Left lobe of liver (tissue), 2 donors: ENCODE measurements around the gene NEDD4L. TPM values are rescaled to one million over a fixed set of nuclear protein-coding genes. Genes with fewer than 3 reads are reported as not detected.
A peak's percentile ranks its signal among the peaks of the same experiment; 100 is the strongest.

ENCODE experiments used
- ATAC-seq: fragments of 200-7000 bp; cut with Tn5 transposase; one replicate; pipeline ENCODE4 v1.9.1; 2020; ENCODE audit warnings: mild to moderate bottlenecking, moderate library complexity
- DNase-seq: peaks from one replicate; pipeline ENCODE4 v3.0.0-alpha.2; 2020; ENCODE audit warnings: low spot score
- total RNA-seq: library from RNA; stranded (reverse); gene quantifications from one replicate; pipeline ENCODE4 v1.2.1, GENCODE V29; 2021
- donor health status: DM: no; HTN: no; CAD: no; lungs with moderate emphysema.
- donor health status: DM: no; HTN: yes; CAD: no.

NEDD4L gene
- total RNA-seq, 1 donor from 2014 or later = 22.3 TPM

DNA sequence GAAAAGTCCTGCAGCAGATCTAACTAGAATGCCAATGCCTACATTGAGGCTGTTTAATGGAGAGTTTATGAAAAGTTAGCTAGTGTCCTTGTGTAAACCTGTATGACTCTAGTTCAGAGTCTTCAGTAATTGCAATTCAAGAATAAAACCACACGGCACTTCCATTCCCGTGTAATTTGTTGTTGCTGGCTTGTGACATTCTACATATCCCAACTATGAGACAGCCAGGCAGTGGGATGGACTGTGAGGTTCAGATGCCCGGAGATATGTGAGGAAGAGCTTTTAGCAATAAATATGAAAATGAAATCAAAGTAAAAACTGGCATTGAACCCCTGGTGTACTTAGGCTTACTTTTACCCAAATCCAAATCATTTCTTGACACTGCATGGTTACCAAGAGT lies 263.4 kb downstream of the NEDD4L start:
- ATAC-seq (no peak), DNase-seq (no peak)

DNA sequence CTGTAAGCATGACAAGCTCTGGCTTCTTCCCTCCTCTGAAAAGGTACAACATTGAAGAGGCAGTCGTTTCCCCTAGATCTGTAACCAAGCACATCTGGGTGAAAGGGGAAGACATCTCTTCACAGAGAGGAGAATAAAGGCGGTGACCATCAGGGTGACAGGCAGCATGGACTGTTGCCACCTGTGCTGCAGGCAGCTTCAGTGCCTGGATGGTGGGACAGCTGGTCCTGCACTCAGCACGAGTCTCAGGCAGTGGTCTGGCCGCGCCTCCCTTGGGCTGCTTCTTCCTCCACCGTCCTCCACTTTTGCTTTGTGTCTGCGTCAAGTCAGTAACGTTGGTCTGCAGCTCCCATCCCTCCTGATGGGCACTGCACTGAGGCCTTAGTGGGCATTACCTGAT lies 264.4 kb downstream of the NEDD4L start:
- no peak for ATAC-seq

DNA sequence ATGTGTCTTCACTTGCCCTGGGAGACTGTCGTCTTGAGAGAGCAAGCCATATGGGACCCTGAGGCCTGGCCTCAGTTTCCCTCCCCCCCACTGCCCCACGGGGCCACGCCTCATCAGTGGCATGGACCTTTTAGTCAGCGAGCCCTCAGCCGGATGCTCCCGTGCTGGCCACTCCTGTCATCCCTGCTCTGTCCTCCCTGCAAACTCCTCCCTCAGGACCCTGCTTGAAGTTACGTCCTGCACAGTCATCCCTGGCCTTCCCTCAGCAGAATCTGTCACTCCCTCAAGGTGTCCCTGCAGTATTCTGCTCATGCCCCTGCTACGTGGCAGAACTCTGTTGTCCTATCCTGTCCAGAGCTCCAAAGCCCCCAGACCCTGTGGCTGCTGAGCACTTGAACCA lies 265.1 kb downstream of the NEDD4L start:
- no peak for DNase-seq
- no peak for ATAC-seq

More for the DNA sequence above, 264.4 kb downstream of the NEDD4L start:
- no peak for DNase-seq

DNA sequence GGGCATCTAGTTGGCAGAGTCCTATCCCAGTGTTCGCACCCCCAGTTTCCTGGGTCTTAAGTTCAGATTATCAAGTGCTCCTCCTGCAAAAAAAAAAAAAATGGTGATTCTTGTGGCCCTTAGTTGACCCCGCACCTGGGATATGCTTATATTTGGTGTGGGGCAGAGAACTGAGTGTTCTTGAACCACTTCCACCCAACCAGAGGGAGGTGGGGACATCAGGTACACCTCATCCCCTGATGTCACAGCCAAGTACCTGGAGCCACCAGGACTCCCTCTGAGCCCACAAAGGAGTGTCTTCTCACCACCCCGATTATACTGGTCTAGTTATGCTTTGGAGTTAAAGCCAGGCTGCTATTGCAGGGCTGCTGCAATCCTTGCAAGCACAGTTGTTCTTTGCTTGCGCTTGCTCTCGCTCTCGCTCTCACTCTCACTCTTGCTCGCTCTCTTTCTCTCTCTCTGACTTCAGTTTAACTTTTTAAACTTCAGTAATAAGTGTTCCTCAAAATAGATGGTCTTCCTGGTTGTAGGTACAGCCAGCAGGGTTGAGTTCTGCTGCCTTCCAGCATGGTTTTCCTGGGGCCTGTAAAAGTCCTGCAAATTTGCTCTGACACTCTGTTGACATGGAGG lies 265.7 kb downstream of the NEDD4L start:
- DNase-seq = no peak

DNA sequence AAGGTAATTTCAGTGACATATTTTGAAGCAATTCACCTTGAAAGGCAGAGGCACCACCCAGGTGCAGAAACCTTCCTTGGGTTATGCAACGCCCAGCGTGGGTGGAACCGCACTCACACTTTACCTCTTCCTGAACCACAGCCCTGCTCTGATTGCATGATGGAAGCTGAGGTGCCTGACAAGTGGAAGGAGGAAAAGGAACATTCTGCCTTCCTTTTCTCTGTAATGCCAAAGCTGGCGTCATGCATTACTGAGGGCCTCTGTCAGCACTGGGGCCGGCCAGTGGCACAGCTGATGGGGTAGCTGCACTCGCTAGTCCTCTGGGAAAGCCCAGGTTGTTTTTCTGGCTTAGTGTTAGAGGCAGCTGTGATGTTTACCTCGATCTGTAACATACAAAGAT lies 266.5 kb downstream of the NEDD4L start:
- ATAC-seq = peak; percentile 28
- no peak for DNase-seq

More for the DNA sequence above, 265.7 kb downstream of the NEDD4L start:
- no peak for ATAC-seq

DNA sequence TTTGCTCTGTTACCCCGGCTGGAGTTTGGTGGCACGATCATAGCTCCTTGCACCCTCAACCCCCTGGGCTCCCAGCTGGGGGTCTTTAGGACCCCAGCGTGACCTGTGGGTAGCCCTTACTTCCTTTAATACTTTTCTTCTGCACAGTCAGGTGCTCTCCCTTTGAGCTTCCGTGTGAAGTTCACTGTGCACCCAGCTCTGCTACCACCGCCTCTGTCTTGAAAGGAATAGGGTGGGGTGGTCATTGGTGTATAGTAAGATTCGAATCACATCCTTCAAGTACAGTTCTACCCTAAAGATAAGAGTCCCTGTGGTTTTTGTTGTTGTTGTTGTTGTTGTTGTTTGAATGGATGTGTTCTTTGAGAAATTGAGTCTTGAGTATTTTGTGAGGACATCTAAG lies 267.4 kb downstream of the NEDD4L start:
- DNase-seq (no peak), ATAC-seq (no peak)

DNA sequence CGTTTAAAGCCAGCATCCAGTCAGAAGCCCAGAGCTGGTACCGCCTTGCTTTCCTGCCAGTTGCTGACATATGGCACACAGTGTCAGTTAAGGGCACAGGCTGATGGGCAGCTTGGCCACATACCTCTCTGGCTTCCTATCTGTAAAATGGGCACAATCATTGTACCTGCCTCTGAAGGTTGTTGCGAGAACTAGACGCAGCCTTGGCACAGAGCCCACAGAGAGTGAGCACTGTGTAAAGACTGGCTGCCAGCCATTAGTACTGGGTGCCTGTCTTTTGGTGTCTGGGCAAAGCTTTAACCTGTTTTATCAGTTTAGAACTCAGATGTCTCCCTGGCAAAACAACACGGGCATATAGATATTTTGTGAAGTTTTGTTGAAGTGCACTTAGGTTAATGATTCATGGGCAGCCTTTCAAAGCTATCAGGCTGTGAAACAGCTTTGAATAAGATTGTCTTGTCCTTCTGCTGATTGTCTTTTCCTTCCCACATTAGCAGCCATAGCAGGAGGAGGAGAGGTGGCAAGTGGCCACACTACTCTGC lies 269.5 kb downstream of the NEDD4L start:
- peak; percentile 87 for DNase-seq
- peak; percentile 57 for ATAC-seq

DNA sequence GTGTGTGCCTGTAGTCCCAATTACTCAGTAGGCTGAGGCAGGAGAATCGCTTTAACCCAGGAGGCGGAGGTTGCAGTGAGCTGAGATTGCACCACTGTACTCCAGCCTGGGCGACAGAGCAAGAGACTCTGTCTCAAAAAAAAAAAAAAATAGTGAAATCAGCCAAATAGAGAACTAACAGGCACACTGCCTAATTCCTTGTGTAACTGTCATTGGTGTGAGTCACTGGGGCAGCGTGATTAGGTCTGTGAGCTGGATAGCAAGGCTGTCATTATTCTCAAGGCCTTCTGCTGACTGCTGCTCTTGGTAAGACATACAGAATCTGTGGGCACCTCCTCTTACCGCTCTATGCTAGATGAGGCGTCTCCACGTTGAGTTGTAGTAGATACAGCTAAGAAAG lies 270.3 kb downstream of the NEDD4L start:
- DNase-seq (peak; percentile 77), ATAC-seq (peak; percentile 87)

DNA sequence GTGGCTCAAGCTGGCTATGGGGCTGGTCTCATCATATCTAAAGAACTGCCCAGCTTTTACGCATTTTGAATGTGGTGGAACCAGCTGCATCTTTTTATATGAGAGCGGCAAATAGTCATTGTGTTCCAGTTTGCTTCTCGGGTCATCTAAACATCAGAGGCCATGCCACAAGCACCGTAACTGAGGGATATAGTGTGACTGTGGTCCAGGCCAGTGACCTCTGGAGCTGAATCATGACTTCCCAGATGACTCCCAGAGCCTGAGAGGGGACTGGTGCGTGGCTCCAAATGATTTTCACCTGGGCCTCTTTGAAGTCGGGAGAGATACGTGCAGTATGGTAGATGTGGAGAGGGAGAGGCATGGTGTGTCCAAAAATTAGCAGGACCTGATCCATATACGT lies 271.0 kb downstream of the NEDD4L start:
- DNase-seq = no peak
- peak; percentile 22 for ATAC-seq

DNA sequence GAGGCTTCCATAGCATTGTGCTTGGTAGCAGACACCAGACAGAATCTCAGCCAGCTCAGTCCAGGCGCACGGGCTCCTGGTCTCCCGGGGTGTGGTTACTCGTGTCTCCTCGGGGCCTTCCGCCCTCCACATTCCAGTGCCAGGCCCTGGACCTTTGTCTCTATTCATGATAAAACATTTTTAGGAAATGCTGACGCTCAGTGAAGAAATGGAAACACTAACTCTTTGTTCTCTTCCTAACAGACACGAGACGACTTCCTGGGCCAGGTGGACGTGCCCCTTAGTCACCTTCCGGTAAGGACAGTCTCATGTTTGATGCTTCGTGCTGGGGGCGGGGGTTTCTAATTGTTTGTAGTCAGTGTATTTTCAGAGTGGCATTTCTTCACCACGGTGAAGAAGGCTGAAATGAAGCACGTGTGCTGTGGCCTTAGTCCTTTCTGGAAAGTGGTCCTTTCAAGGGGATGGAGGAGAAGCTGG lies 271.8 kb downstream of the NEDD4L start:
- DNase-seq (no peak), ATAC-seq (no peak)

DNA sequence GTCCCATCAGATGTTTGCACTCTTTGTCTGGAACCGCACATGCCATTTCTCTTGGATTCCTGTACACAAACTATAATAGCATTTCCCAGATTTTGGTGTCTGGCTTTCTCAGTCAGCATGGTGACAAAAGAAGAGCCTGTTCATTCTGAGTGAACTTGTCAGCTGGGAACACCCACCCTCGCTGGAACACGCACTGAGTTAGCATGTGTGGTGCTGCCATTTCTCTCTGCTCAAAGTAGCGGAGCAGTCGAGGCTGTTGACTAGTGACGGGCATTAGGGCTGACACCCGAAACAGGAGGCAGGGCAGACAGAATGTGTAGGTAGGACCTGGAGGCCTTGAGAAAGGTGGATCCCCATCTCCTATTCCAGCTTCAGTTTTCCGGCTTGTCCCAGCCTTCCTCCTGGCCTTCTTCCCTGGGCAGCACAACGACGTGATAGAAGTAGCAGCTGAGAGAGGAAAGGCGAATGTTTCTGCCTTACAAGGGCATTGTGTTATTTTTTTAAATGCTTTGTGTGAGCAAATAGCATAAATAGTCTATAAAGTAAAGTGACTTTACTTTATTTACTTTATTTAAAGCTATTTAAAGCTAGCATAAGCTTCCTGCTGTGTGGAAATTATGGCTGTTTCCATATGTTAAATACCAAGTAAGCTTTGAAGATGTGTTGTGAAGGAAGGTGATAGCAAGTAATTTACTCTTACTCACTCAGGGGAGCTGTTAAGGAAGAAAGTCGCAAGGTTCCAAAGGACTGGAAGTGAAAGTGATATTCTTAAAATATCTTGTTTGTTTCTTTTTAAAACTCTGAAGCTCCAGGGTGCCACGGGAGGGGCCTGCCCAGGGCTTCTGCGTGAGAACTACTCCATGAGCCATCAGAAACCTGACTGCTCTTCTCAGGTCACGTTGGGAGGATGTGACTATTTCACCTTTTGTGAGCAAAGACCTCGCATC lies 272.6 kb downstream of the NEDD4L start:
- DNase-seq (no peak), ATAC-seq (no peak)

DNA sequence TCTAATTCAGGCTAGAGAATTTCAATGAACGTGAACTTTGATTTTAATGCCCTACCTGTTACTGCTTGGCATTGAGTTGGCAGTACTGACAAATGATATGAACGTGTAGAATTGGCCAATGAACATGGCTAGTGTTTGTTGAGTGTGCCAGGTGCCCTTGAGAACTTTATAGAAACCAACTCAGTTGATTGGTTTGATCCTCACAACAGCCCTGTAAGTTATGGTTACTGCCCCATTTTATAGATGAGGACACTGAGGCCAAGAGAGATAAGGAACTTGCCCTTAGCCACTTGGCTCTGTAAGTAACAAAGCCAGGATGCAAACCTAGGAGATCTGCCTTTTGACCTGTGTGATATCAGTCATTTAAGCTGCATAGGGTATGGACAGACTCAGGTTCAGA lies 275.7 kb downstream of the NEDD4L start:
- DNase-seq = no peak

DNA sequence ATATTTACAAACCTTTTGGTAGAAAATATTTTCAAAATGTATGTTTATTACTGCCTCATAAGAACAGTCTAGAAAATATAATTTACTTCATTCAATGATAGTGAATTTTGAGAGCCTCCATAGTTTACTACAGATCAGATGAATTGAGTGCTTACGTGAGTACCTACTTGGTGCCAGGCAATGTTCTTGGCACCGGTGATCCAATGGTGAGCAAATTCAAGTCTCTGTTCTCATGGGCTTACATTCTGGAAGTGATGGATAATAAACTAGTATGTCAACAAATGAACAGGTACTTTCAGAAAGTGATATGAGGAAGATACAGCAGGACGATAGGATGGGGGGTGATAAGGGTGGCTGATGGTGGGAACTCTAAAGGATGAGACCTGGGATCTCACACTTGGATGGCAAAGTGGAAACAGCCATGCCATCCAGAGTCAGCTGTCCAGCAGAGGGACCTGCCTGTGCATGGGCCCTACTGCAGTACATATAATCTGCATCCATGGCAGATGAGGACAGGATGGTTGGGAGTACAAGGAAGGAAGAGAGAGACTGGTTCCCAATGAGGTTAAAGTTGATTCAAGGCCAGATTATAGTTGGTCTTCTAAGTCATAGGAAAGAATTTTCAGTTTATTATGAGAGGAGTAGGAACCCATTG lies 277.0 kb downstream of the NEDD4L start:
- DNase-seq = no peak
- ATAC-seq = peak; percentile 11

More for the DNA sequence above, 275.7 kb downstream of the NEDD4L start:
- ATAC-seq = no peak

DNA sequence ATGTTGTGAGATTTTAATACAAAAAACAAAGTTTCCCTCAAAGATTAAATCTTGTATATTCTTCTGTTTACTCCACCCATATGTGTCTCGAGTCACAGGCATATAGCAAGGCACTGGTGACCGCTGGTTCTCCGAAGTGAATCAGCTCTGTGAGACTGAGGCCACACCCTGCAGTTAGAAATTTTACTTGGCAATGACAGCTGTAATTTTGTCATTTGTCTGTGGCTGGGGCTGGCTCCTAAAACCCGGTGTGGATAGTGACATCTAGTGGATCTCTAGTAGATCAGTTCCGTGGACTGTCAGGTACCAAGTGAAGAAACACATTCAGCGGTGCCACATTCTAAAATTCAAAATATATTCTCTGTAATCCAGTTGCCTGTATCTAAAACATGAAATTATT lies 278.0 kb downstream of the NEDD4L start:
- DNase-seq = peak; percentile 72
- ATAC-seq = peak; percentile 99

DNA sequence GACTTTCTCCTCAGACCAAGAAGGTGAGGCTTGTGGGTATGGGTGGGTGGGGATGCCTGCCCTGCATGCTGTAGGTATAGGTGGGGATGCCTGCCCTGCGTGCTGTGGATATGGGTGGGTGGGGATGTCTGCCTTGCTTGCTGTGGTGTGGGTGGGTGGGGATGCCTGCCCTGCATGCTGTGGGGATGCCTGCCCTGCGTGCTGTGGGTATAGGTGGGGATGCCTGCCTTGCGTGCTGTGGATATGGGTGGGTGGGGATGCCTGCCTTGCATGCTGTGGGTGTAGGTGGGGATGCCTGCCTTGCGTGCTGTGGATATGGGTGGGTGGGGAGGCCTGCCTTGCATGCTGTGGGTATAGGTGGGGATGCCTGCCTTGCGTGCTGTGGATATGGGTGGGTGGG lies 278.4 kb downstream of the NEDD4L start:
- ATAC-seq (no peak), DNase-seq (no peak)

DNA sequence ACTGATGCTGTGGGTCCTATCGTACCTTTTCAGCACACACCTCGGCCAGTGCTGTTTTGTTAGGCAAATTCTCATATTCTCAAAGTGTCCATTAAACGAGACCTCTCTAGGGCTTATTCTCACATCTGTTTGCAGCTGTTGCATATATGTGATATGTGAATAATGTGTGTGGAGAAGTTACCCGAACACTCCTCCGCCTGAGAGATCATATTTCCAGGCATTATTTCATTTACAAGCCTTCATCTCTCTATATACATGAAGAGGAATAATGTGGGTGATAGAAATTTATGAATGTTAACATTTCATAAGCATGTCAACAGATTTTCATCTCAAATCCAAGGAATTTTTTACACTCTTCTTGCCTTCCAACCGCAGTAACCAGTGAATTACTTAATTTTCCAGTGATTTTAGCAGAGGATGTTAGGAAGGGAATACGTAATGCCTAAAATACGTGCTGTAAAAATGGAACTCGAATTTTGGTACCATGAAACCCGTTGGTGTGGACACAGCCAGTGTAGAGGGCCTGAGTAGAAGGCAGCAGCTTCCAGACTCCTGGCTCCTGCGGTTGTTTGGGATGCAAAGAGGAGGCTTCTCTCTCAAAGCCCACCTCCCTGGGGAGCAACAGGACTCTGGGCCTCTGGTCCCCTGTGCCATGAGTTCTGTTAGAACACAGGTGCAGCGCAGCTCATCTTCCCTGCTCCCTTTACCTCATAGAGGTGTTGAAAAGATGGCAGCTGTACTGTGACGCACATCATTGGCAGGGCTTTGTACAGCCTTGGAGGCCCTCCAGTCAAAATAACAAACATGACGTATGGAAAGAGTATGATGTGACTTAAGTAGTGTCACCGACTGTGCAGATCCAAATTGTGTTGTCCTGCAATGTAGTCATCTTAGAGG lies 280.1 kb downstream of the NEDD4L start:
- no peak for DNase-seq
- ATAC-seq = no peak

DNA sequence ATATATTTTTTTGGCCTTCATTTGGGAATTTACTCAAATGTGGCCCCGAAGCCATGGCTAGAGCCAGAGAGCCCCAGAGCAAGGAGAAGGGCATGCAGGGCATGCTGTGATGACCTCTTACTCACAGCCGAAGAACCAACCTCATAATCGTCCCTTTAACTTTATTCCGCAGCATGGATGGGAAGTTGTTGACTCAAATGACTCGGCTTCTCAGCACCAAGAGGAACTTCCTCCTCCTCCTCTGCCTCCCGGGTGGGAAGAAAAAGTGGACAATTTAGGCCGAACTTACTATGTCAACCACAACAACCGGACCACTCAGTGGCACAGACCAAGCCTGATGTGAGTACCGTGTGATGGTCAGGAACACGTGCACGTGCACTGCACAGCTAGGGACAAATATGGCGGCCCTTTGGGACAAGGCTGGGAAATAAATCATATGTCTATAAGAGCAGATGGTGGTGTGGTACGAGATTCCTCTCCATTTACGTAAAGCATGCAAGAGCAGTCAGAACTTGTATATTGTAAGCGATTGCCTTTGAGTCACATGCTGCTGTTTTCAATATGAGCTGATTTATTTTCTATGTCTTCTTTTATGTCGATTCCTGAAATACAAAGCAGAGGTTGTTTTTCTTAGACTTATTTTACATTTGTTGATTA lies 280.9 kb downstream of the NEDD4L start:
- no peak for DNase-seq
- ATAC-seq = no peak

DNA sequence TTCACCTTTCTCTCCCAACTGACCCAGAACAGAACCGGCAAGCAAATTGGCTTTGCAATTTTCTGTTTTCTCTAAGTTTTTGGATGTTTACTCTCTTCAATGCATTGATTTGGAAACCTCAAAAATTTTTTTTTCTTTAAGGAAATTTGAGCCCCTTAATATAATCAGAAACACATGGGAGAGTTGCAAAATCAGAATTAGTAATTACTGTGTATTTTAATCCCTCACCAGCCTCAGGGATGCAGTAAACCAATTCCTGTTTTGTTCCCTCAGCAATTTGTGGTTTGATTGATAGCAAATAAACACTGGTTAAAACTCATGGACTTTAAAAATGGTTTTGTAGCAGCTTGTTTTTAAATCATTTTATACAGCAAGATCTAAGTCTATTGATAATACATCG lies 281.5 kb downstream of the NEDD4L start:
- DNase-seq (no peak), ATAC-seq (no peak)

DNA sequence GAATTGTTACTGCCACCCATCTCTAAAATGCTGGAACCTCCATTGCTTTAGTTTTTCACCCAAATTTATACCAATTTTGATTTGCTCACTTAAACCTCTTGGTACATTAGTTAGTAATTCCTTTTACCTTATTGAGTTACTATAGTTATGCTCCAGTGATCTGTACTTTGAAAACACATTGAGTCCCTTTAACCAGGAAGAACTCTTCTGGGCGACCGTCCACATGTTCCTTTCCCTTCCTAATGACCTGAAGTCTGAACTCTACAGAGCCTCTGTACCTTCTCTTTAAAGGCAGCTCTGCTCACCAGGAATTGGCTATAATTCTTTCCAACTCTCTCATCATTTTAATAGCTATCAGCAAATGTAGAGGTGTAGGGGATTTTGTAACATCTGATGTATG lies 290.0 kb downstream of the NEDD4L start:
- DNase-seq (no peak), ATAC-seq (no peak)

DNA sequence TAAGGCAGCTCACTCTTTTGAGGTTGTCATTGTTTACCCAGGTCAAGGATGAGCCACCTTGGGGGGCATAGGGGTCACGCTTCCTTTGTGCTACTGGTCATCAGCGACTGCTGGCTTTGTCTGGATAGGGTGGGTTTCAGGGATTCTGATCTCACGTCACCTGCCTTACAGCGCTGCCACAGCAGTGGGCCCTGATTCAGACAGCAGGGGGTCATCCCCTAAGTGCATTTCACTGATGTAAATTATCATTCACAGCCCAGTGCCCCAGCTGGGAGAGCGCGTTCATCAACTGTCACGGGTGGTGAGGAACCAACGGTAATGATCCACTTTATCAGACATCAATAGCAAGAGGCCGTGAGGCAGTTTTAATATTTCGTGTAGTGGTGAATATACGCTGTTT lies 291.2 kb downstream of the NEDD4L start:
- no peak for ATAC-seq
- DNase-seq = no peak
